B cell (primary cell): ENCODE measurements around the gene FAM210B. TPM values are rescaled to one million over a fixed set of nuclear protein-coding genes. Genes with fewer than 3 reads are reported as not detected.

Experiments
- ATAC-seq: fragments of 200-7000 bp; cut with Tn5 transposase; one replicate; pipeline ENCODE4 v1.10.0; 2021; ENCODE audit warnings: low read depth, mild to moderate bottlenecking, moderate number of reproducible peaks, moderate library complexity
- CTCF ChIA-PET: fragments of 350-600 bp; sonication (Branson Sonifier 250); formaldehyde crosslinking; loops from one replicate; lab custom pipeline; 2021; ENCODE audit warnings: antibody characterized with exemption, inconsistent platforms; lab: Charles Lee
- POLR2A ChIA-PET: fragments of 350-600 bp; sonication (Branson Sonifier 250); formaldehyde crosslinking; loops from one replicate; lab custom pipeline; 2021; ENCODE audit warnings: antibody characterized with exemption; lab: Charles Lee
- DNase-seq: peaks from one replicate; pipeline ENCODE4 v3.0.0; 2013
- H2AFZ ChIP-seq: 2 replicates; pipeline ENCODE4 v1.6.1; 2012; ENCODE audit warnings: mild to moderate bottlenecking, low read depth, low read length; ENCODE audit not compliant: insufficient read depth, poor library complexity, severe bottlenecking
- H3K27ac ChIP-seq, 2 donors: 1 replicate in 1 of 2; 2 replicates in 1 of 2; pipeline ENCODE4 v1.5.1; 2012 to 2013; ENCODE audit warnings: low read length in 2 of 2, mild to moderate bottlenecking in 2 of 2, moderate library complexity in 1 of 2
- H3K27me3 ChIP-seq, 4 experiments: fragments of 200-600 bp in 1 of 4; sonication (generic) in 1 of 4; replicated peaks in 1 of 4; 1 replicate in 2 of 4; 2 replicates in 2 of 4; pipeline versions ENCODE4 v1.6.1 to v1.7.0; 2013 to 2016; ENCODE audit warnings: low read length in 3 of 4, mild to moderate bottlenecking in 2 of 4, mixed read lengths in 1 of 4, moderate library complexity in 1 of 4; ENCODE audit not compliant: insufficient read depth in 4 of 4, control insufficient read depth in 3 of 4; ENCODE audit errors: control extremely low read depth in 1 of 4
- H3K36me3 ChIP-seq, 2 experiments: replicated peaks in 1 of 2; 1 replicate in 1 of 2; 2 replicates in 1 of 2; pipeline versions ENCODE4 v1.6.1 to v1.7.1; 2013; ENCODE audit warnings: low read length in 1 of 2; ENCODE audit not compliant: insufficient read depth in 2 of 2, control insufficient read depth in 1 of 2; ENCODE audit errors: control extremely low read depth in 1 of 2, extremely low read depth in 1 of 2
- H3K4me1 ChIP-seq, 2 donors: fragments of 200-600 bp in 1 of 2; sonication (generic) in 1 of 2; 1 replicate in 1 of 2; 2 replicates in 1 of 2; pipeline versions ENCODE4 v1.5.1 to v1.6.1; 2013 to 2017; ENCODE audit warnings: low read length in 2 of 2; ENCODE audit not compliant: control insufficient read depth in 2 of 2, insufficient read depth in 2 of 2
- H3K4me2 ChIP-seq: replicated peaks from 2 replicates; pipeline ENCODE3; 2012; ENCODE audit warnings: mild to moderate bottlenecking, low read depth, low read length; ENCODE audit not compliant: poor library complexity, severe bottlenecking
- H3K4me3 ChIP-seq, 5 experiments: fragments of 200-600 bp in 1 of 5; sonication (generic) in 1 of 5; 1 replicate in 3 of 5; 2 replicates in 2 of 5; pipeline versions ENCODE4 v1.5.1 to v1.7.0; 2011 to 2016; ENCODE audit warnings: low read length in 4 of 5, mild to moderate bottlenecking in 4 of 5, low read depth in 2 of 5, control low read depth in 1 of 5, moderate library complexity in 1 of 5; ENCODE audit not compliant: insufficient read depth in 1 of 5; ENCODE audit errors: control extremely low read depth in 1 of 5, extremely low read depth in 1 of 5
- H3K79me2 ChIP-seq: fragments of 200-600 bp; sonication (generic); one replicate; pipeline ENCODE4 v1.6.0; 2016; ENCODE audit warnings: low read length; ENCODE audit not compliant: control insufficient read depth, insufficient read depth
- H3K9ac ChIP-seq: fragments of 200-600 bp; sonication (generic); 2 replicates; pipeline ENCODE4 v1.6.1; 2017; ENCODE audit warnings: mild to moderate bottlenecking, low read length, moderate library complexity
- H3K9me3 ChIP-seq, 3 donors: one replicate each; pipeline versions ENCODE4 v1.6.1 to v1.7.1; 2013; ENCODE audit warnings: low read length in 2 of 3; ENCODE audit not compliant: control insufficient read depth in 2 of 3, insufficient read depth in 1 of 3; ENCODE audit errors: control extremely low read depth in 1 of 3
- H4K20me1 ChIP-seq: 2 replicates; pipeline ENCODE4 v1.6.0; 2012; ENCODE audit warnings: mild to moderate bottlenecking, low read length; ENCODE audit not compliant: insufficient read depth, control insufficient read depth, poor library complexity, severe bottlenecking
- H3K27ac Mint-ChIP-seq: one replicate; pipeline ENCODE4 v1.8.0; 2021; ENCODE audit warnings: mixed read lengths
- H3K27me3 Mint-ChIP-seq: one replicate; pipeline ENCODE4 v1.8.0; 2021; ENCODE audit warnings: mixed read lengths
- H3K4me1 Mint-ChIP-seq: one replicate; pipeline ENCODE4 v1.8.0; 2021; ENCODE audit warnings: mixed read lengths
- H3K4me3 Mint-ChIP-seq: one replicate; pipeline ENCODE4 v1.8.0; 2021; ENCODE audit warnings: mixed read lengths
- H3K9me3 Mint-ChIP-seq: one replicate; pipeline ENCODE4 v1.8.0; 2022; ENCODE audit warnings: mixed read lengths; ENCODE audit not compliant: insufficient read depth
- CTCF ChIP-seq: fragments of 200-600 bp; IDR thresholded peaks from one replicate; pipeline ENCODE4 v1.8.0; 2022; ENCODE audit warnings: antibody characterized with exemption, mild to moderate bottlenecking
- EZH2 ChIP-seq: IDR thresholded peaks from 2 replicates; pipeline ENCODE4 v1.6.1; 2012; ENCODE audit warnings: borderline replicate concordance, low read depth, mild to moderate bottlenecking, moderate library complexity, low read length; ENCODE audit not compliant: insufficient read depth, poor library complexity, severe bottlenecking
- WGBS: methylation state at CpG from one replicate; pipeline ENCODE4 v1.1.5; 2013; ENCODE audit warnings: missing lambda C conversion rate; ENCODE audit not compliant: insufficient coverage; 5-methylcytosine and 5-hydroxymethylcytosine counted together
- intact Hi-C: fragments of 100-400 bp; cut with micrococcal nuclease; formaldehyde crosslinking; loops from one replicate; pipeline ENCODE4 v1.10.0; 2022
- polyA plus RNA-seq: library from polyadenylated mRNA; depleted of rRNA; stranded (reverse); fragments of >200 nt; gene quantifications from 2 replicates; pipeline ENCODE4 v1.2.3, GENCODE V29; 2012
- total RNA-seq, 2 donors: library from RNA; stranded (reverse); fragments of 120-200 nt in 1 of 2; gene quantifications; 1 replicate in 1 of 2; 2 replicates in 1 of 2; pipeline versions ENCODE4 v1.2.3 to v1.2.4, GENCODE V29; 2013 to 2022

Gene FAM210B
- total and polyA plus RNA-seq, 2 donors (not counting 1 experiment from before 2014, with no cell fraction given), result 4.0 to 13.6 TPM

GRCh38 chr20:56380375-56380774, 21.6 kb downstream of the FAM210B start:
- no peak for ATAC-seq
- H3K4me3 ChIP-seq, result no peak overlapping the region
- Mint-ChIP-seq H3K27me3 (no peaks in the 10 kb centered on the region), H3K4me3 (no peak overlapping the region), H3K4me1 (peaks cover 2% of the 10 kb centered on the region), H3K27ac (no peak overlapping the region), H3K9me3 (no peaks in the 10 kb centered on the region)
- no peak for DNase-seq
- intact Hi-C loops, result no loop called here
- TF ChIP-seq EZH2, result no peak
- no peak for TF ChIP-seq CTCF
- POLR2A ChIA-PET, result no interaction called here
- H3K79me2 ChIP-seq, result peaks cover 6% of the 10 kb centered on the region
- H3K27me3 ChIP-seq, result no peaks in the 10 kb centered on the region
- H3K4me1 ChIP-seq, result no peaks in the 10 kb centered on the region
- no peak overlapping the region for H3K9ac ChIP-seq
- CTCF ChIA-PET, result no interaction called here
- peaks cover 0 to 2% of the 10 kb centered on the region in 2 experiments for H3K36me3 ChIP-seq
- no peaks in the 10 kb centered on the region for H4K20me1 ChIP-seq
- no peak overlapping the region for H3K27ac ChIP-seq
- H3K9me3 ChIP-seq, result no peaks in the 10 kb centered on the region
- no peak overlapping the region for H3K4me2 ChIP-seq
- no peak overlapping the region for H2AFZ ChIP-seq
- no CpG with 5 or more reads among the region's 1 CpG for WGBS

- Mint-ChIP-seq H3K27me3 (no peaks in the 10 kb centered on the region), H3K4me1 (no peaks in the 10 kb centered on the region), H3K27ac (no peak overlapping the region), H3K9me3 (no peaks in the 10 kb centered on the region), H3K4me3 (no peak overlapping the region)
- DNase-seq (no peak), ATAC-seq (no peak)
- Histone ChIP-seq H3K27me3 (no peaks in the 10 kb centered on the region), H3K79me2 (peaks cover 11% of the 10 kb centered on the region), H3K9ac (no peak overlapping the region), H2AFZ (no peak overlapping the region), H4K20me1 (no peaks in the 10 kb centered on the region), H3K4me3 (no peak overlapping the region), H3K4me1 (no peaks in the 10 kb centered on the region), H3K36me3 (peaks cover 2% of the 10 kb centered on the region in 2 experiments), H3K9me3 (no peaks in the 10 kb centered on the region), H3K27ac (no peak overlapping the region), H3K4me2 (no peak overlapping the region)
- CTCF ChIA-PET, result no interaction called here
- intact Hi-C loops, result no loop called here
- WGBS, result no CpG with 5 or more reads among the region's 1 CpG
- TF ChIP-seq EZH2 (no peak), CTCF (no peak)
- POLR2A ChIA-PET, result no interaction called here
Measured at GRCh38 chr20:56381501-56381900, 22.7 kb downstream of the FAM210B start.
